EL (cell line): ENCODE data around the gene CD8B.

Experiments
- DNase-seq: peaks from one replicate; pipeline ENCODE4 v3.0.0-alpha.2; 2016

The CD8B gene

GRCh38 chr2:86794861-86795260 is 66.8 kb downstream of the CD8B start:
- DNase-seq, result no peak

DNA sequence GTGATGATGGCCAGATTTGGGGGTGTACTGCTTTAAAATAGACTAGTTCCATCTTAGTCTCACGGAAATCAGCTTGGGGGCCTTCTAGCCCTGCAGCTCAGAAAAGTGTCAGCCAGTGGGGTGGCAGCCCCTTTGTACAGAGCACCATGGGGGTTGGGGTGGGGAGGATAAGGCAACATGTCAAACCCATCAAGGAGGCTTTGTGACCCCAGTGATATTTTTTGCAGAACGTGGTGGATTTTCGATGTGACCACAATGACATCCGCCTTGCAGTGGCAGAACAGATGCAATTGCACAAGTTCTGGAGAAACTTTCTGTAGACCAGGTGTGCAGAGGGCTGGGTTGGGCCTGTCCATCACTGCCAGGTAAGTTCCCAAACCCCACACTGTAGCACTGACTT is 67.9 kb downstream of the CD8B start:
- no peak for DNase-seq

GRCh38 chr2:86791573-86791972 is 70.1 kb downstream of the CD8B start:
- DNase-seq, result no peak

DNA sequence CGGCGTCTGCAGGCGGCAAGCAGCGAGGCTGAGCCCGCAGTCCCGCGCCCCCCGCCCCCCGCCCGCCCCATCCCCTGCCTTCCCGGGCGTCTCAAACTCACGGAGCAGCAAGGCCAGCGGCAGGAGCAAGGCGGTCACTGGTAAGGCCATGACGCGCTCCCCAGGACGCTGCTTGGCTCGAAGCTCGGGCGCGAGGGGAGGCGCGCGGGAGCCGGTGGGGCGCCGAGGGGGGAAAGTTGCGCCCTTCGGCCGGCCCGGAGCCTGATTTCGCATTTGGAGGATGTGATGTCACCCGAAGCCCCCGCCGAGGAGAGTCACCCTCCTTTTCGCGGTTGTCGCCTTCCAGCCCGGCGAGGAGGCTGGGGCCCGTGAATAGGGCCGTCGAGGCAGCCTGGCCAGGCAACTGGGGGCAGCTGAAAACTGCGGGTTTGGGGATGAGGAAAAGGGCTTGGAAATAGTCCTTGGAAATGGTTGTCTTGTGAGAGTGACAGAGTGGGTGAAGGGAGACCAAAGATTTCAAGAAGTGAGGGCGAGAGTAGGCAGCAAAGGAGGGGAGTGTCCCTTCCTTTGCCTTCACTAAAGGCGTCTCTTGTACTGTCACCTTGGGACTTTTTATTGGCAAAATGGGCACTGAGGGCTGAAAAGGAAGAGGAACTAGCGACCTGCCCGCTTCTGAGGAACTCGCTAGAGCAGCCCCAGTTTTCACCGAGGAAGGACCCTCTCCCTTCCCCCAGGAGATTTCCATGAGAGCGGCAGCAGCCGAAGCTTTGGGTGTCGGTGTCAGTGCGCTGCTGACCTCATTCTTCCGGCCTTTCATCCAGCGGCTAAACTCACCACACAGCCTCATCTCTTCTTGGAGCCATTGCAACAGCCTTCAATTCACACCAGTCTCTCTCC is 70.8 kb downstream of the CD8B start, which contains the start of gene CD8A:
Gene CD8A, minus strand, starts transcription at position 238 of the 897 bp plus-strand sequence. Its CDS starts 88 bp downstream, at position 150.
- DNase-seq, result peak; percentile 38

DNA sequence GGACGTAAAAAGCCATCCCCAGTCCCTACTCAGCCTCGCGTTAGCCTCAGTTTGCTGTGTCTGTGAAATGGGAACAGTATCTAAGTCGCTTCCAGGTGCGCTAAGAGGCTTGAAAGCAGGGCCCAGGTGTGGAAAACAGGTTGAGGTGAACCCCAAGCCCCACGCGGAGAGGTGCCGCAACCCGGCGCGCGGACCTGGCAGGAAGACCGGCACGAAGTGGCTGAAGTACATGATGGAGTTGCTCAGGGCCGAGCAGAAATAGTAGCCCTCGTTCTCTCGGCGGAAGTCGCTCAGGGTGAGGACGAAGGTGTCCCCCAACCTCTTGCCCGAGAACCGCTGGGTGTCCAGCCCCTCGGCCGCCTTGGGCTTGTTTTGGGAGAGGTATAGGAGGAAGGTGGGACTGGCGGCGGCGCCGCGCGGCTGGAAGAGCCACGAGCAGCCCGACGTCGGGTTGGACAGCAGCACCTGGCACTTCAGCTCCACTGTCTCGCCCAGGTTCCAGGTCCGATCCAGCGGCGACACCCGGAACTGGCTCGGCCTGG is 71.5 kb downstream of the CD8B start:
- no peak for DNase-seq

GRCh38 chr2:86789687-86790133 is 72.0 kb downstream of the CD8B start:
- no peak for DNase-seq

- peak; percentile 20 for DNase-seq
Observed at GRCh38 chr2:86788881-86789686, 72.6 kb downstream of the CD8B start.

DNA sequence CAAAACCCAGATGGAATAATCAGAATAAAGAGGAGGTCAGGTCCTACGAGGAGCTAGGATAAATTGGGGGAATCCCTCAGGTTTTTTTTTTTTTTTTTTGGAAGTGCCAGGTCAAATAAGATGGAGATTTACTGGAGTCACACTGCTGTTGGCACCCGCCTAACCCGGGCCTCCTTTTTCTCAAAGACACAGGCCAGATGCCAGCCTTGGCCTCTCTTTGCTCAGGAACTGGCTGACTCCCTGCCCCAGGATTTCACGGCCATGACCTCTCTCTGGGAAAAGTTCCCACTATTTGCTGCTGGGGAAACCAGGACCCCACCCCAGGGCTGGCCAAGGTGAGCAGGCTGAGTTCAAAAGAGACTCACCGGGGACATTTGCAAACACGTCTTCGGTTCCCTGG is 73.5 kb downstream of the CD8B start:
- DNase-seq, result no peak

DNA sequence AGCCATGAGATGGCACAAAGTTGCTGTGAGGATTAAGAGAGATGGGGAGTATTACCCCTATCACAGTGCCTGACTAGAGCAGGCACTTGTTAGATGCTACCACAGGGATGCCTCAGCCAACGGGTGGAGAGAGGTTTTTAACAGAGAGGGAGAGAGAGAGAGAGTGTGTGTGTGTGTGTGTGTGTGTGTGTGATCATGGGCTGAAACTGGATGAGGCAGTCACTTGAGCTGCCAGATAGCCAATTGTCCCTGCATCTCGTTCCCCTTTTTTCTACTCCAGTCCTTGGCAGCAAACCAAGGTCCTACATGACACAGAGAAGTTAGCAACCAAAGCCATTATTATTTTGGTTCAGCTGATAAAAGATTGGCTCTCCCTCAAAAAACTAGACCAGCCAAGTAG is 74.0 kb downstream of the CD8B start:
- DNase-seq, result no peak

GRCh38 chr2:86786001-86786536 is 75.6 kb downstream of the CD8B start:
- DNase-seq, result no peak

GRCh38 chr2:86785456-86785855 is 76.2 kb downstream of the CD8B start:
- DNase-seq, result no peak

- no peak for DNase-seq
Observed at GRCh38 chr2:86783615-86784339, 77.9 kb downstream of the CD8B start.

DNA sequence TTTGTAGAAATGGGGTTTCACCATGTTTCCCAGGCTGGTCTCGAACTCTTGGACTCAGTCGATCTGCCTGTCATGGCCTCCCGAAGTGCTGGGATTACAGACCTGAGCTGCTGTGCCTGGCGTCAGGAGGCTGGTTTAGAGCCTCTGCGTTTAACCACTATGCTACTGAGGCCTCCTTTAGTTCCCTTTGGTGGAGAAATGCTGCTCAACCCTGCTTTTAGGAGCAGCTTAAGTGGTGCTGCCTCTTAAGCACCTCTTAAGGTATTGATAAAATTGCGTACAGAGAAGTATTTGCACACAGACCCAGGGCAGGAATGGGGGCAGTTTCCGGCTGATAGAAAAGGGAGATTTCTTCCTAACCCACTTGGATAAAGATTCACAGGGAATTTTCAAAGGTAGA is 78.9 kb downstream of the CD8B start:
- DNase-seq, result no peak

- DNase-seq, result no peak
Observed at GRCh38 chr2:86781363-86781762, 80.3 kb downstream of the CD8B start.

DNA sequence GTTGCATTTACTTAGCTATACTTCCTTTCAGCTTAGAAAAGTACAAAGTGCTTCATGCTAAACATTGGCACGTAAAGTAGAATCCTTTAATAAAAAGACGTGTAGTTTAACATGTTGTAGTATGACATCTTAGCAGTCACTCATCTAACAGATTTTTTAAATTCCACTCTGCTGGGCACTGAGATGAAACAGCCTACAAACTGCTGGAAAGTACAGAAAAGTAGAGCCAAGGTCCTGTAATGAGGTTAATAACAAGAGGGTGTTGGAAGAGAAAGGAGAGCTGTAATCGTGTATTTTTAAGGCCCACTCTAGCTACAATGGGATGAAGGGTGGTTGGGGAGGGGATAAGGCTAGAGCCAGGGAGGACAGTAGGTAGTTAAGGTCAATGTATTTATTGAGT is 81.7 kb downstream of the CD8B start:
- DNase-seq, result no peak

- DNase-seq, result no peak
Observed at GRCh38 chr2:86778957-86779356, 82.7 kb downstream of the CD8B start.

- DNase-seq, result no peak
Observed at GRCh38 chr2:86776532-86776931, 85.2 kb downstream of the CD8B start.

DNA sequence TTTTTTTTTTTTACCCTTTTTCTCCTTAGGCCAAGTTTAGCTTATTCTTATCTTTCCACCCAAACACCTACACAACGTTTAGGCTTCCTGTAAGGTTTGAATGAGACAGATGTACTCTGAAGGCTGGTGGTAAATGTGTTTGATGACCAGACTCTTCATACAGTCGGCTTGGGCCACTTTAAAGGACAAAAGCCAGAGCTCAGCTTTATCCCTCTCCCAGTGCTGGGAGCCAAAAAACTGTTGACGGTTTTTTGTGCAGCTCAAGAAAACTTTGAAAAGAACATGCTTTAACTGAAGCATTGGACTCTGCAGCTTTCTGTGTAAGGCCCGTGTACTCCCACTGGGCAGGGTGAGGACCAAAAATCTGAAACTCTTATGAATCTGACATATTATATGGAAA is 86.3 kb downstream of the CD8B start:
- DNase-seq, result no peak

DNA sequence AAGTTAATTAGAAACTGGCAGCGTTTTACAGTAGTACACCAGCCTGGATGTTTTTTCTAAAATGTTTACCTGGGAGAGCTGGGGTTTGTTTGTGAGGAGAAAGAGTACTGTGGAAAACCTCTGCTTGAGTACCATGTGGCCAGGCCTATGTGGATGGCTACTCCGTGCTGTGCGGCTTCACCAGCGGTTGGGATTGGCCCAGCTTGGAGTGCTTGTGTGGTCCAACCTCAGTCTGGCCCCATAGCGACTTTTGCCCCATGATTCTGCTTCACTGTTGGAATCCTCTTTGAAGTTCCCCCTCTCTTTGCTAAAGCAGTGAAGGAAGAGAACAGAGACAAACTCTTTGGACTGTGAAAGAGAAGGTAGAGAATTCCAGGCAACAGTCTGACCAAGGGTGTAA is 86.8 kb downstream of the CD8B start:
- DNase-seq, result no peak

- no peak for DNase-seq
Observed at GRCh38 chr2:86772611-86773010, 89.1 kb downstream of the CD8B start.

- DNase-seq, result no peak
Observed at GRCh38 chr2:86770816-86771301, 90.8 kb downstream of the CD8B start.

- DNase-seq, result no peak
Observed at GRCh38 chr2:86769838-86770237, 91.8 kb downstream of the CD8B start.
